Peyer's patch (tissue), 4 donors: ENCODE measurements around the gene IL9. TPM values are rescaled to one million over a fixed set of nuclear protein-coding genes. Genes with fewer than 3 reads are reported as not detected.

Experiments used
- DNase-seq, 3 donors: peaks; one replicate each; pipeline ENCODE4 v3.0.0-alpha.2; 2017 to 2019
- H3K27ac ChIP-seq, 4 donors: fragments of 200-600 bp; sonication (generic); one replicate each; pipeline ENCODE4 v1.5.1; 2016 to 2019
- H3K27me3 ChIP-seq, 2 donors: fragments of 200-600 bp; sonication (generic); one replicate each; pipeline ENCODE4 v1.5.1; 2019
- H3K36me3 ChIP-seq, 3 donors: fragments of 200-600 bp; sonication (generic); one replicate each; pipeline ENCODE4 v1.5.1; 2016 to 2019
- H3K4me1 ChIP-seq, 4 donors: fragments of 200-600 bp; sonication (generic); one replicate each; pipeline ENCODE4 v1.5.1; 2016 to 2019
- H3K4me3 ChIP-seq, 4 donors: fragments of 200-600 bp; sonication (generic); 1 replicate in 3 of 4; 2 replicates in 1 of 4; pipeline ENCODE4 v1.5.1; 2016 to 2019; ENCODE audit warnings: mild to moderate bottlenecking in 1 of 4
- H3K9me3 ChIP-seq, 4 donors: fragments of 200-600 bp; sonication (generic); one replicate each; pipeline ENCODE4 v1.5.1; 2016 to 2019; ENCODE audit warnings: mild to moderate bottlenecking in 1 of 4
- POLR2A ChIP-seq, 2 donors: fragments of 450-650 bp; IDR thresholded peaks; one replicate each; pipeline ENCODE4 v1.5.1; 2017; ENCODE audit warnings: antibody characterized with exemption in 2 of 2, mild to moderate bottlenecking in 2 of 2, moderate library complexity in 2 of 2
- total RNA-seq, 4 donors: library from RNA; depleted of rRNA; stranded (reverse); fragments of >200 nt; gene quantifications; one replicate each; pipeline ENCODE4 v1.1.0, GENCODE V29; 2016
- TF ChIP-seq, protein P1 (sequence below), 6 experiments: fragments of 450-650 bp in 4 of 6; fragments of 200-600 bp in 2 of 6; sonication (generic) in 1 of 6; IDR thresholded peaks; one replicate each; pipeline ENCODE4 v1.5.1; 2017 to 2019; ENCODE audit warnings: antibody characterized with exemption in 6 of 6, mild to moderate bottlenecking in 3 of 6, moderate library complexity in 1 of 6

IL9 gene
- total RNA-seq, 4 donors from 2014 or later: not detected

DNA sequence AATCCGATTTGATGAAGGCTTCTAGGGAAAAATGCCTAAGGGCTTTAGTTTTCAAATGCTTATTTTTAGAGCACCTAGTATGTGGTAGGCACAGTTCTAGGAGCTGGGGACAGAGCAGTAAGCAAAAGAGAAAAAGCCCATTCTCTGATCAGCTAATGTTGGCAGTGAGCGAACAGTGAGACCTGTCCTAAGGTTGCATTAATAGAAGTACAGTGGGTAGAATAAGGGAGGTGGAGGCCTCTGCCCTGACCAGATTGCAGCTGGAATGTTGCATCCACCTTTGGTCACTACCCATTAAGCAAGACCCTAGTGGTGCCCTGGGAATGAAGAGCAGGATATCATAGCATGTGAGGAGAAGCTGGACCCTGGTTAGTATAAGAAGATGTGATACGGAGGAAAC is 20.1 kb downstream of the IL9 start:
- H3K27ac ChIP-seq: no peak overlapping the region
- H3K27me3 ChIP-seq: no peaks in the 10 kb centered on the region
- TF ChIP-seq, protein P1, sequence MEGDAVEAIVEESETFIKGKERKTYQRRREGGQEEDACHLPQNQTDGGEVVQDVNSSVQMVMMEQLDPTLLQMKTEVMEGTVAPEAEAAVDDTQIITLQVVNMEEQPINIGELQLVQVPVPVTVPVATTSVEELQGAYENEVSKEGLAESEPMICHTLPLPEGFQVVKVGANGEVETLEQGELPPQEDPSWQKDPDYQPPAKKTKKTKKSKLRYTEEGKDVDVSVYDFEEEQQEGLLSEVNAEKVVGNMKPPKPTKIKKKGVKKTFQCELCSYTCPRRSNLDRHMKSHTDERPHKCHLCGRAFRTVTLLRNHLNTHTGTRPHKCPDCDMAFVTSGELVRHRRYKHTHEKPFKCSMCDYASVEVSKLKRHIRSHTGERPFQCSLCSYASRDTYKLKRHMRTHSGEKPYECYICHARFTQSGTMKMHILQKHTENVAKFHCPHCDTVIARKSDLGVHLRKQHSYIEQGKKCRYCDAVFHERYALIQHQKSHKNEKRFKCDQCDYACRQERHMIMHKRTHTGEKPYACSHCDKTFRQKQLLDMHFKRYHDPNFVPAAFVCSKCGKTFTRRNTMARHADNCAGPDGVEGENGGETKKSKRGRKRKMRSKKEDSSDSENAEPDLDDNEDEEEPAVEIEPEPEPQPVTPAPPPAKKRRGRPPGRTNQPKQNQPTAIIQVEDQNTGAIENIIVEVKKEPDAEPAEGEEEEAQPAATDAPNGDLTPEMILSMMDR (IDR thresholded peaks at IDR 0.05): no peak
- no peak for TF ChIP-seq POLR2A (IDR thresholded peaks at IDR 0.05)
- DNase-seq: no peak
- H3K4me1 ChIP-seq: no peaks in the 10 kb centered on the region
- no peaks in the 10 kb centered on the region for H3K36me3 ChIP-seq
- no peak overlapping the region for H3K4me3 ChIP-seq
- no peaks in the 10 kb centered on the region for H3K9me3 ChIP-seq

DNA sequence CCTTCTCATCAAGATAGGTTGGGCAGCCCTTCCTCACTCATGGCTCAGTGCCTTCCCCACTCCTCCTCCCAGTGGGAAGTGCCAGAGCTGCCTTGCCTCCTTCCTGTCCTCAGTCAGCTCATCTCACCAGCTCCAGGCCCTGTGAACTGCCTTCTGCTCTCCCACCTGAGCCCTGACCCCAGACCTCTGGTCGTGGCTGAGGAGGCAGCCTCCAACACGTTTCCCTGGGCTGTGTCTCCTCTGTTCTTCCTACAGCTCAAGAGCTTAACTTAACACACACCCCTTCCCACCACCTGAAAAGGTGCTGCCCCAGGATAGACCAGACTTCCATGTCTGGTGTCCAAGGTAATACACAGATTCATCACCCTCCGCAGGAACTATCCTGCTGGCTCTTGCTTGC is 21.2 kb downstream of the IL9 start:
- Histone ChIP-seq H3K36me3 (no peaks in the 10 kb centered on the region), H3K9me3 (no peaks in the 10 kb centered on the region), H3K4me3 (no peak overlapping the region), H3K4me1 (peaks cover 0 to 9% (median 0%) of the 10 kb centered on the region in 4 donors), H3K27me3 (no peaks in the 10 kb centered on the region), H3K27ac (no peak overlapping the region)
- TF ChIP-seq, protein P1 (IDR thresholded peaks at IDR 0.05): no peak
- no peak for TF ChIP-seq POLR2A (IDR thresholded peaks at IDR 0.05)
- no peak for DNase-seq

DNA sequence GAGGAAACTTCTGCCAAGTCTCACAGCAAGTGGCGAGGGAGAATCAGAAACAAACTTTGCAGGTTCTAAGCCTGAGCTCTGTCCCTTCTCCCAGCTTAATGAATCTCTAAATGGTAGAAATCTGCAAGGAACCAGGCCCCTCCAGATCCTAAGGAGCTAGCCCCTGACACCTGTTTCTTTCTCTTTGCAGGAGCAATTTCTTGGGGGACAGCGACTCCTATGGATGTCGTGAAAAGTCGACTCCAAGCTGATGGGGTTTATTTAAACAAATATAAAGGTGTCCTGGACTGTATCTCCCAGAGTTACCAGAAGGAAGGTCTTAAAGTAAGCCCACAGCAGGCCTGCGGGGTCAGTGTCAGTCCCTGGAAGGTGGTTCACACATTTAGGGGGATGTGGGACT is 21.8 kb downstream of the IL9 start:
- Histone ChIP-seq H3K4me1 (peaks cover 0 to 11% (median 0%) of the 10 kb centered on the region in 4 donors), H3K27me3 (no peaks in the 10 kb centered on the region), H3K4me3 (no peak overlapping the region), H3K9me3 (no peaks in the 10 kb centered on the region), H3K36me3 (no peaks in the 10 kb centered on the region), H3K27ac (no peak overlapping the region)
- TF ChIP-seq POLR2A (IDR thresholded peaks at IDR 0.05): no peak
- TF ChIP-seq, protein P1 (IDR thresholded peaks at IDR 0.05): no peak
- no peak for DNase-seq

DNA sequence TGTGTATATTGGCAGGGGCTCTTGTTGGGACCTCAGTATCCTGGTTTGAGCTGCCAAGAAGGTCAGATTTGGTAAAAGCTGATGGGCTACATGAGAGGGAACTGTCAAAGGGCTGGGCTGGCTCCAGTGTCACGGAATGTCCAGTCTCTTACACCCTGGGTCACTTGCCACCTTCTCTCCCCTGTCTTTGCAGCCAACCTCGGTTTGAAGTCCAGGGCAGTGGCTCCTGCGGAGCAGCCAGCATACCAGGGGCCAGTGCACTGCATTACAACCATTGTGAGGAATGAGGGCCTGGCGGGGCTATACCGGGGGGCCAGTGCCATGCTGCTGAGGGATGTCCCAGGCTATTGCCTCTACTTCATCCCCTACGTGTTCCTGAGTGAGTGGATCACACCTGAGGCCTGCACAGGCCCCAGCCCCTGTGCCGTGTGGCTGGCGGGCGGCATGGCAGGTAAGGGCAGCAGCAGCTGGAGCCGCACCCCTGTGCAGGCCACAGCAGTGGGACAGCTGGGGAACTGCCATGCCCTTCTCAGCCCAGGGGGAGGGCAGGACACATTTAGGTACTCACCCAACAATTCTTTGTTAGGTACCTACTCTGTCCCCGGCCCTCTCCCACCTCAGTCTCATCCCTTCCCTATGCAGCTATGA is 24.2 kb downstream of the IL9 start:
- Histone ChIP-seq H3K4me3 (no peak overlapping the region), H3K27ac (no peak overlapping the region), H3K27me3 (no peaks in the 10 kb centered on the region), H3K4me1 (peaks cover 0 to 25% (median 0%) of the 10 kb centered on the region in 4 donors), H3K36me3 (no peaks in the 10 kb centered on the region), H3K9me3 (no peaks in the 10 kb centered on the region)
- no peak for DNase-seq
- TF ChIP-seq, protein P1 (IDR thresholded peaks at IDR 0.05): no peak
- TF ChIP-seq POLR2A (IDR thresholded peaks at IDR 0.05): no peak

DNA sequence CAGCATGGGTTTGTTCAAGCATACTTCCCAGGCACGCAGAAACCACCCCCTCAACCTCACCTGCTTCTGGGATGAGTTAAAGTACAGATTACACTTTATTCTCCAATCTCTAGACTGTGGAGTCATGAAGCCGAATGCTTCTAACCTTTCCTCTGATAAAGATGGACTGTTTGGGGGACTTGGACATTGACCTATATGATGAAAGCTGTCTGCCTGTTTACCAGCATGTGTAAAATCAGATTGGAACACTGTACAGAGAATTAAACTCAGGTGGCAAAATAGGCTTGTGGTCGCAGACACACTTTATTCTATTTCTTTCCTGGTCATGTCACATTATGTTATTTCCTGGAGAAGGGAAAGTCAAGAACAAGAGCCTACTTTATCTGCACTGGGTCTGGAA is 25.7 kb downstream of the IL9 start:
- DNase-seq: no peak
- TF ChIP-seq POLR2A (IDR thresholded peaks at IDR 0.05): no peak
- TF ChIP-seq, protein P1 (IDR thresholded peaks at IDR 0.05): no peak
- Histone ChIP-seq H3K27ac (peak overlapping the region in 2 of 4 donors; percentile 60 to 75), H3K27me3 (no peaks in the 10 kb centered on the region), H3K36me3 (no peaks in the 10 kb centered on the region), H3K4me3 (no peak overlapping the region), H3K9me3 (no peaks in the 10 kb centered on the region), H3K4me1 (peaks cover 0 to 25% (median 0%) of the 10 kb centered on the region in 4 donors)
